Measurements from ENCODE around the gene CDH5. TPM values are rescaled to one million over a fixed set of nuclear protein-coding genes. Genes with fewer than 3 reads are reported as not detected.
"Not testable (repeated sequence)": the region's sequence is repeated elsewhere in the genome, so short reads cannot be mapped to it uniquely, and the experiment has no call there.

CDH5 gene, protein sequence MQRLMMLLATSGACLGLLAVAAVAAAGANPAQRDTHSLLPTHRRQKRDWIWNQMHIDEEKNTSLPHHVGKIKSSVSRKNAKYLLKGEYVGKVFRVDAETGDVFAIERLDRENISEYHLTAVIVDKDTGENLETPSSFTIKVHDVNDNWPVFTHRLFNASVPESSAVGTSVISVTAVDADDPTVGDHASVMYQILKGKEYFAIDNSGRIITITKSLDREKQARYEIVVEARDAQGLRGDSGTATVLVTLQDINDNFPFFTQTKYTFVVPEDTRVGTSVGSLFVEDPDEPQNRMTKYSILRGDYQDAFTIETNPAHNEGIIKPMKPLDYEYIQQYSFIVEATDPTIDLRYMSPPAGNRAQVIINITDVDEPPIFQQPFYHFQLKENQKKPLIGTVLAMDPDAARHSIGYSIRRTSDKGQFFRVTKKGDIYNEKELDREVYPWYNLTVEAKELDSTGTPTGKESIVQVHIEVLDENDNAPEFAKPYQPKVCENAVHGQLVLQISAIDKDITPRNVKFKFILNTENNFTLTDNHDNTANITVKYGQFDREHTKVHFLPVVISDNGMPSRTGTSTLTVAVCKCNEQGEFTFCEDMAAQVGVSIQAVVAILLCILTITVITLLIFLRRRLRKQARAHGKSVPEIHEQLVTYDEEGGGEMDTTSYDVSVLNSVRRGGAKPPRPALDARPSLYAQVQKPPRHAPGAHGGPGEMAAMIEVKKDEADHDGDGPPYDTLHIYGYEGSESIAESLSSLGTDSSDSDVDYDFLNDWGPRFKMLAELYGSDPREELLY
- total RNA-seq, result 42.9 TPM
- long read RNA-seq, full-length matches to known transcripts, result 21 of 61 reads
- long read RNA-seq, partial matches to known transcripts, result 39 of 61 reads
- long read RNA-seq, other reads (novel, unspliced or antisense), result 1 of 61 reads

DNA sequence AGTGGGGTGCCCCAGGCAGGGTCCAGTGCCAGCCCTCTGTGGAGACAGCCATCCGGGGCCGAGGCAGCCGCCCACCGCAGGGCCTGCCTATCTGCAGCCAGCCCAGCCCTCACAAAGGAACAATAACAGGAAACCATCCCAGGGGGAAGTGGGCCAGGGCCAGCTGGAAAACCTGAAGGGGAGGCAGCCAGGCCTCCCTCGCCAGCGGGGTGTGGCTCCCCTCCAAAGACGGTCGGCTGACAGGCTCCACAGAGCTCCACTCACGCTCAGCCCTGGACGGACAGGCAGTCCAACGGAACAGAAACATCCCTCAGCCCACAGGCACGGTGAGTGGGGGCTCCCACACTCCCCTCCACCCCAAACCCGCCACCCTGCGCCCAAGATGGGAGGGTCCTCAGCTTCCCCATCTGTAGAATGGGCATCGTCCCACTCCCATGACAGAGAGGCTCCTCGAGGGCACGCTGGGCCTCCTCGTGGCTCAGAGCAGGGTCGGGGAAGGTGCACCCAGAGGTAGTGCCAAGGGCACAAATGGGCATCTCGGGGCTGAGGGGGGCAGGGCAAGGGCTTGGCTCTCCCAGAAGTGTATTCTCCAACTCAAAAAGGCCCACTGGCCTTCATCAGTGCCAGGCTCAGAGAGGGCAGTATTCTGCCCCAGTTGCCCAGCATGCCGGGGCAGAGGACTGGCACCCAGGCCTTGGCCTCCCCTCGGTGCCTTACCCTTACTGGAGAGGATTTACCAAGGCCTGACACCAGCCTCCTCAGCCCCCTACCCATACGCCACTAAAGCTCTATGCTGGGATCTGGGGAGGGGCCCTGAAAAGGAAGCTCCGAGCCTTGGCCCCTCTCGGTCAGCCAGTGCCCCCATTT lies at the start of gene CDH5:
Gene CDH5, plus strand, starts transcription at position 259 of the 867 bp plus-strand sequence. CDS start 12,647 bp downstream, outside the sequence.
- ATAC-seq (ENCODE audit: poor library complexity) (peak; percentile 62), DNase-seq (peak; percentile 88)
- intact Hi-C loops (cut with DNase I), result no loop called here

DNA sequence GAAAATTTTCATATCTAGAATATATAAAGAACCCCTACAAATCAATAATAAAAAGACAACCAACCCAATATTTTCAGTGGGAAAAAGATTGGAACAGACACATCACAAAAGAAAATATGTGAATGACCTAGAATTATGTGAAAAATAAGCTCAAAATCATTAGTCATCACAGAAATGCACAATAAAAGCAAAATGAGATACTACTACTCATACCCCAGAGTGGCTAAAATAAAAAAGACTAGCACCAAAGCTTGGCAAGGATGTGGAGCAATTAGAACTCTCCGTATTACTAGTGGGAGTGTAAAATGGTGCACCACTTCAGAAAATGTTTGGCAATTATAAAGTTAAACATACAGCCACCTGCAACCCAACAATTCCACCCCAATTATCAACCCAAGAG lies 48.0 kb upstream of the CDH5 start:
- intact Hi-C loops (cut with DNase I), result no loop called here
- DNase-seq (no peak), ATAC-seq (ENCODE audit: poor library complexity) (no peak)

DNA sequence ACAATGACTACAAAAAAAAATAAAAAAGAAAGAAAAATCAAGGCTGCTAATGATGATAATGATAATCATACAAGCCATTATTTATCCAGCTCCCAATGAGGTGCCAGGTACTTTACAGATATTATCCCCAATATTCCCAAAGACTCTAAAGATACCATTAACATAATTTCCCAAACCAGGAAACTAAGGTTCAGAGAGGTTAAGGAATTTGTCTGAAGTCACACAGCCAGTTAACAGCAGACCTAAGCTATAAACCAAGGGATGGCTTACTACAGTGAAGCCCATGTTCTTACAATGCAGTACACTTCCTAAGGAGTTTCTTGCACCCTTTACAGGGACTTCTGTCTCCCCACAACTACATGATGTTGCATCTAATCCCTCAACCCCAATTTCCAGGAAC lies 45.7 kb upstream of the CDH5 start:
- no peak for DNase-seq
- ATAC-seq (ENCODE audit: poor library complexity), result no peak
- intact Hi-C loops (cut with DNase I), result no loop called here

DNA sequence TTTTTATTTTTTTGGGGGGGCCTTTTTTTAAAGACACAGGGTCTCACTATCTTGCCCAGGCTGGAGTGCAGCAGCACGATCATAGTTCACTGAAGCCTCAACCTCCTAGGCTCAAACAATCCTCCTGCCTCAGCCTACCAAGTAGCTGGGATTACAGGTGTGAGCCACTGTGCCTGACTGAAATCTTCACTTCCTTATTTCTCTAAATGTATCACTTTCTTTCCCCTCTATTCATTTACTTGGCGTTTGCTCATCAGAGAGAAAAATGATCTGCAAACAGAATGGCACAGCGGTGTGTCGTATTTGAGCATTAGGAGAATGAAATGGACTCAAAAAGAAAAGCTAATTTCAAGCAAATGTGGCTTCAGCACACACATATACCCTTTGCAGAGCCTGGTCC lies 44.3 kb upstream of the CDH5 start:
- ATAC-seq (ENCODE audit: poor library complexity) (no peak), DNase-seq (no peak)
- intact Hi-C loops (cut with DNase I), result no loop called here

DNA sequence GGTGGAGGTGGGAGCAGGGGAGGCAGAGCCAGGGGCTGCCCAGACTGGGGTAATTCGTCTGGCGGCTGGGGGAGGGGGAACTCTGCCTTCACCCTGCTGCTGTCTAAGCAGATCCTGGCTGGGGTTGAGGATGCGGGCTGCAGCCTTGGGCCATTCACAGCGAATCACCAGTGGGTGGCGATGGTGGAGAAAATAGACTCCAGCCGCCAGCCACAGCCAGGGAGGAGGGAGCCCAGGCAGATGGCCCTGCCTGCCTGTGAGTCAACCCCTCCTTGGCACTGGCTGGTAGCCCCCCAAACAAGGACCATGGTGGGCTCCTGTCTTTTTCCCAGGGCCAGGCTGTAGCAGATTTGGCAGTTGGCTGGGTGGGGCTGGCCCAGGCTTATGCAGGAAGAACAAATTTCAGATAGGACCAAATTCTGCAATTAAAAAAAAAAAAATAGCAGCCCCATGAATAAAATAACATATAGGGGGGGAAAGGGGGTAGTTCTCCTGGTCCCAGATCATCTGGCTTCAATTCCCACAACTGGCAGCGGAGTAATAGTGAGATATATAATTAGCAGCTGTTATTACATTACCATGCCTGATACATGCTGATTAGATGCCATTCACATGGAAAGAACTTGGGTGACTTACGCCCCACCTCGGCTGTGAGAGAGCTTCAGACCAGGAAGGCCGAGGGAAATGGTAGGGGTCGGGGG lies 41.5 kb upstream of the CDH5 start:
- intact Hi-C loops (cut with DNase I), result no loop called here
- DNase-seq (no peak), ATAC-seq (ENCODE audit: poor library complexity) (no peak)

DNA sequence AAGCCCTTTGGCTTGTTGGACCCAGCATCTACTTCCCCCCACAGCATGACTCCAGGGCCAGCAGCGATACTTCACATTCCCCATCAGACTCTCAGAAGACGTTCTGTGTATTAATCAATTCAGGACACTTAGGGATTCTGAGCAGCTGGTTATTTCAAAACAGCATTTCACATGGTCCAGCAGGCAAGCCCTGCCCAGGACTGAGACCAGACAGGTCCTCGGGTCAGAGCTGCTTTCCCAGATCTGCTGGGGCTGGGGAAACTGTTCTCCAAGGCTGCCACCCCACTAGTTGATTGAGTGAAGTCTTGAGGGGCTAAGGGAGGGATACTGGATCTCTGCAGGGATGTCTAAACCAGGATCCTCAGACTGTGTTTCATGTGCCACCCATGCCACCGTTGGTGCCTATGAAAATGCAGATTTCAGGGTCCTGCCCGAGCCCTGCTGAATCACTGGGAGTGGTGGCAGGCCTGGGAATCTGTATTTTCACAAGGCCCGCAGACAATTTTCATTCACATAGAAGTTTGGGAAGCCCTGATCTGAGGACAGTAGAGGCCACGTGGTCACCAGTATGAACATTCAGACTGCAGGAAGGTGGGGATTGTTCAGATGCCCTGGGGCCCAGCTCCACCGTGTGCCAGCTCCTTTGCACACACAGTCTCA lies 40.6 kb upstream of the CDH5 start:
- DNase-seq, result no peak
- intact Hi-C loops (cut with DNase I), result no loop called here
- ATAC-seq (ENCODE audit: poor library complexity), result no peak

DNA sequence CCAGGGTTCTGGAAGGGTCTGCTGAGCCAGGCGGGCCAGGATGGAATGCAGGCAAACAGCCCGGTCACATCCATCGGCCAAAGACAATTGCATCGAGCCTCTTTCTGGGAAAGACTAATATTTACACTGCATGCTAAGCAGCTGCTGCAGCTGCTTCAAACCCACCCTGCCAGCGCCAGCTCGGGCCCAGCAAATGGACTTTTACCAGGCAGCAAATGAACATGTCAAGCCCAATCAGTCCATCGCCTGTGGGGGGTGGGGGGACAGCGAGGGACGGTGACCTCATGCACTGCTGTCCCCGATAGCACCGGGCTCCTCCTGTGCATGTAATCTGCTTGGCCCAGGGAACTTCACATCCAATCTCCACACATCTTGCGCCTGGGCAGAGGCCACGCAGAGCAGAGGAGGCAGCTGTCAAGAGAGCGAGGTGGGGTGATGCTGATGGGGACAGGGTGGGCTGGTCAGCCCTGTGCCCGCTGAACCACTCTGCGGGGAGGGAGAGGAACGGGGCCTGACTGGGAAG lies 39.4 kb upstream of the CDH5 start:
- no peak for ATAC-seq (ENCODE audit: poor library complexity)
- intact Hi-C loops (cut with DNase I), result no loop called here
- DNase-seq, result no peak

DNA sequence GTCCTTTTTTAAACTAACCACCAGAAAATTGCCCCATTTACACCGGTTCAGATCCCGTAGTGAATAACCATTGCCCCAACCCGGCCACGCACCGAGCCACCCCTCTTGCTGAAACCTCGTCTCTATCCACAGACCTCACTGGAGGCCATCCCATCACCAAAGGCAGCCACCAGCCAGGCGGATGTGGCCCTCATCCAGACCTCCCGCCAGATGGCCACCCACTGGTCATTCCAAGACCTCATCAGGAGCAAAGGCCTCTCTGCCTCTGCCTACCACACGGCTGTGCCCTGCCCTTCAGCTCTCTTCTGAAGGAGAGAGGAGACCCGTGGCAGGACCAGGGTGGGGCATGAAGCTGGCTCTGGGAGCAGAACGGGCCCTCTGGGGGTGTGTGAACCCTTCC lies 38.2 kb upstream of the CDH5 start:
- DNase-seq (no peak), ATAC-seq (ENCODE audit: poor library complexity) (no peak)
- intact Hi-C loops (cut with DNase I), result no loop called here

DNA sequence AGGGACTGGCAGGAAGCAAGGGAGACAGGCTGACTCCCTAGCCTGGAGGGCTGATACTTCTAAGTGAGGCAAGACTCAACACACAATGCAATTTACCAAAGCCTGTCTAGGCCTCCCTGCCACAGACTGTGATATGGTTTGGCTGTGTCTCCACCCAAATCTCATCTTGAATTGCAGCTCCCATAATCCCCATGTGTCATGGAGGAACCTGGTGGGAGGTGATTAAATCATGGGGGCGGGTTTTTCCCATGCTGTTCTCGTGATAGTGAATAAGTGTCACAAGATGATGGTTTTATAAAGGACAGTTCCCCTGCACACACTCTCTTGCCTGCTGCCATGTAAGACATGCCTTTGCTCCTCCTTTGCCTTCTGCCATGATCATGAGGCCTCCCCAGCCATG lies 35.0 kb upstream of the CDH5 start:
- intact Hi-C loops (cut with DNase I); DNase-seq; ATAC-seq (ENCODE audit: poor library complexity): not testable (repeated sequence)

DNA sequence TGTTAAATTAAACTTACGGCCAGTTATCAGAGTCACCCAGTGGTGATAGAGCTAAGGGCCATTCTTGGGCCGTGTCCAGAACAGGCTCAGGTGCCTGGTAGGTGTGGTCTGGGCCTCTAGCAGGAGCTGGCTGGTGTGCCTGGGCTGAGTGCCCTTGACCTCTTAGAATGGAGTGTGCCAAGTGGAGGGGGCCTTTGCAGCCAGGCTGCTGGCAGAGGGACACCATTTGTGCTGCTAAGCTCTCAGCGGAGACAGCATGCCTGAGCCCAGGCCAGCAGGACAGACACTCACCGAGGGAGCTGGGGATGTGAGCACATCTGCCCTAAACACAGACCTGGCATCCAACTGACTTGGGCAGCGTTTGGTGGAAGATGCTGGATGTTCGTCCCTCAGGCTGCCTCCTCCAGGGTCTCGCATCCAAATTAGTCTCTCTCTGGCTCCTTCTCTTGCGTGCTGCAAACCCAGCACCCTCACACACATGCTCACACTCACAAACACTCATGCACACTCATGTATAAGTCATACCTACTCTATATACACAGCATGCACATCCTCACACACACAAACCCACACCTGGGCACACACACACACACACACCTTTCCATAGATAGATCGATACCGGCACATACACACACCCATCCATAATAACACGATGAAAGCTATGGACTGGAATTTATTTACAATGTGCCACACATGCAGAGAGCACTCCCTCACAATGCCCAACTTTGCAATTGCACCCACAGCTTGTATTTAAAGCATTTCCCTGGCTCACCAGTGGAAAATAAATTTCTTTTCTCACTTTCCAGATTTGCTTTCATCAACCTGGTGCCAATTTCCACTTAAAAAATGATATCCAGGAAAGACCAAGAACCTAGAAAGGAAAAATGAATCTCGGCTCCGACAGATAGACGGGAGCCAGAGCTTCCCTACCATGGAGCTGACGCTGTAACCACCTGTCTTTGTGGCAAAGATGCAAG lies 33.6 kb upstream of the CDH5 start:
- ATAC-seq (ENCODE audit: poor library complexity) (peak; percentile 12), DNase-seq (no peak)
- intact Hi-C loops (cut with DNase I), result no loop called here

DNA sequence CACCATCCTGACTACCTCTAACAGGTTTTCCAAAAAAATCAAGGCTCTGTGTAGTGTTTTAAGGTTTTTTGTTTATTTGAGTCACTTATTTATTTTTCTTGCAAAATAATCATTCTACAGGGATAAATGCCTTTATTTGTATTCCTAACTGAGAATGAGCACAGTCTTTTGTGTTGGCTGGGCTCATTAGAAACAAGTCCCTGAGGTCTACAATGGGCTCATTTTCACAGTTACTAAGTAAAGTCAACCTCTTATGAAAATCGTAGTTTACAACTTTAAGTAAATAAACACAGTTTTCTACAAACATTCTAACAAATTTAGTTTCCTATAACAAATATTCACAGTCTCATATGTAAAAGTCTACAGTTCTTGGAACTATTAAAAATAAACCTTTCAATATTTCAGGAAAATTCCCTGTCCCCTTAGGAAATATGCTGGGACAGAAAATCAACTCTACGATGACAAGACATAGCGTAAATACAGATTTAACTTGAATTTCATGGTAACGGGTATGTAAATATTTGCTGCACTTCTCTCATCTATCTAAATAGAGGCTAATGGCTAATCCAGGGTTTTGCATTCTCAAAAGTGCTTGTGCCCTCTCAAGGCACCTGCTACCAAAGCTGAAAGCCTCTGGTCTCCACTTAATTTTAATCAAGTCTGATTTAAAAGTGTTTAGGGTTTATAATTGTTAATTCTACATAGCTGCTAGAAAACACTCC lies 31.5 kb upstream of the CDH5 start:
- no peak for ATAC-seq (ENCODE audit: poor library complexity)
- no peak for DNase-seq
- intact Hi-C loops (cut with DNase I), result no loop called here

DNA sequence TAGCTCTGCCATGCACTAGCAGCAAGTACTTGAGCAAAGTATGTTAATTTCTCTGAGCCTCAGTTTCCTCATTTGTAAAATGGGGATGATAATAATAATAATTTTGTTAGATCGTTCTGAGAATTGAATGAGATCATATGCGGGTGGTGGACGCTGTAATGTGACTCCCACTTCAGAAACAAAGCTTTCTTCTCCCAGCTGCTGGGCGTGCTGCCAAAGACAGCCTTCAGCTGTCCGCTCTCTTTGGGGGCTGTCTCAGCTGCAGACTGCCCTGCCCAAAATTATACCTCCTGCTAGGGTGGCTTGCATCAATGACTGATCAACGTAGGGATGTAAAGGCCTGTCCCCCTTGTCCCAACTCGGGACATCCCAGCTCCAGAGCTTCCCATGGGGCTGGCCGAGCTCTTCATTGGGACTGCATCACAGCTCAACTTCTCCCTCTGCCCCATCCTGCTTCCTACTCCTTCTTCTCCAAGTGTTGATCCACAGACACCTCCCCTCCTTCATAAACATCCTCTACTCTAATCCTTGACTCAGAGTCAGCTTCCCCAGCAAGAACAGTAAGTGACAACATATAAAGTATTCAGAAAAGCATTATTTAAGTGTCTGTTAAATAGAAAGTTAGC lies 30.7 kb upstream of the CDH5 start:
- peak; percentile 50 for ATAC-seq (ENCODE audit: poor library complexity)
- DNase-seq, result peak; percentile 71
- intact Hi-C loops (cut with DNase I), result no loop called here

DNA sequence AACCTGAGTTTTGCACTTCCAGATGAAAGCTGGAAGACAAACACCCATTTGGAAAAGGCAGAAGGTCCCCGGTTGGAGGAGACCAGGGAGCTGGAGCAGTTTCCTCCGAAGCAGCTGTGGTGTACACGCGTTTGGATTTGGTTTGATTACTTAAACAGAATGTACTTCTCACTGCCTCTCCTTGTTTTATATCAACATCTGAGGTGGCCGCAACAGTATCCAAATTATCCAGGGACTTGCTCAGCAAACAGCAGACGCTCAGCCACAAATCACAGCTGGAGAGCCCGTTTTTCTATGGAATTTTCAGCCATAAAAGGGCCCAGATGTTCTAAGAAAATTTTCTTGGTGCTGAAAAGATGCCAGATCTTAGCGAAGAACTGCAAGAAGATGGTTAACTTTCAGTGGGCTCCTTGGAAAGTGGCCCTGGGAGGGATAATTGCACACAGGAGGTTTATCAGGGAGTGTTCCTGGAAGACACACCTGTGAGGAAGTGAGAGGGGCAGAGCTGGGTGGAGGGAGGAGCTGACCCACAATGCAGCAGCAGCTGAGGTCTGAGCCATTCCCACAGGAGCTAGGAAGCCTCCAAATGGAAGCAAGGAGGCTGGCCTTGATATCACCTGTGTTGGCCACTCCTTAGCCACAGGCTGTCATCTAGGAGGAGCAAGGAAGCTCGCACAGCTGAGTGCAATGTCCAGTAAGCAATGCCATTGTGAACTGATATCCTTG lies 28.9 kb upstream of the CDH5 start:
- intact Hi-C loops (cut with DNase I), result no loop called here
- DNase-seq (no peak), ATAC-seq (ENCODE audit: poor library complexity) (no peak)

DNA sequence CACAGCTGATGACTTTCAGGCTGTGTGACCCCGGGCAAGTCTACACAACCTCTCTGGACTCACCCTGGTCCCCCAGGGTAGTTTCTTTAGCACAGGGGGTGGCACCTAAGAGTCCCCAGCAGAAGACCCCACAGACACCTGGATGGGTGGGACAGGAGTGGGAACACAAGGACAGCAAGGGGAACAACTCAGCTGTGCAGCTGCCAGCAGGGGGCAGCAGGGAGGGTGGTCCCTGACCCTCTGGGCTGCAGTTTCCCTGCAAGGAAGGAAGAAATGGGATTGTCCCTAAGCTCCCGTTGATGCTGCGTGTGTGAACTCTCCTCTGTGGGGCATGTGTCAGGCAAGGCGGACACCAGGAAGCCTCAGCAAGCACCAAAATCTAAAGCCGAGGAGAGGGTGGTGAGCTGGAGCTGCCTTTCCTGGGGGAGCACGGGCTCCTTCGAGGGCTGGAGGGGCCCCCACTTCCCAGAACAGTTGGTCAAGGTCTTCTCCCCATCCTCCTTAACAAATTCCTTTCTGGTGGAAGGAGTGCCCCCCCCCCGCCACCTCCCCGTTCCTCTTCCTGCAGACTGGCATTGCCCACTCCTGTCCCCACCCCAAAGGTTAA lies 24.1 kb upstream of the CDH5 start:
- intact Hi-C loops (cut with DNase I), result no loop called here

More for the DNA sequence above, 24.1 kb upstream of the CDH5 start:
- no peak for DNase-seq
- ATAC-seq (ENCODE audit: poor library complexity), result no peak

Measured in Right ventricle myocardium superior (tissue), 1 donor.